22Rv1 (cell line): ENCODE data around the gene KPNA6.

Source experiments
- CTCF ChIP-seq: fragments of 450-650 bp; IDR thresholded peaks from 2 replicates; pipeline ENCODE4 v1.5.1; 2017; ENCODE audit warnings: mild to moderate bottlenecking
- ZFX ChIP-seq: fragments of 450-650 bp; IDR thresholded peaks from 2 replicates; pipeline ENCODE4 v1.6.1; 2017; ENCODE audit warnings: antibody characterized with exemption, borderline replicate concordance

GRCh38 chr1:32163405-32163804 lies 55.5 kb downstream of the KPNA6 start:
- TF ChIP-seq CTCF, result no peak
- TF ChIP-seq ZFX, result no peak
